Parathyroid adenoma (tissue), 2 donors: ENCODE data around the gene MIB1.

Experiments used
- H2AFZ ChIP-seq: fragments of 300-600 bp; sonication (generic); one replicate; pipeline ENCODE4 v1.7.0; 2017; ENCODE audit warnings: antibody characterized with exemption, mild to moderate bottlenecking
- H3K27ac ChIP-seq: fragments of 300-600 bp; sonication (generic); one replicate; pipeline ENCODE4 v1.7.0; 2017
- H3K27me3 ChIP-seq: fragments of 300-600 bp; sonication (generic); one replicate; pipeline ENCODE4 v1.7.0; 2017; ENCODE audit warnings: low read length; ENCODE audit not compliant: control insufficient read depth, insufficient read depth
- H3K36me3 ChIP-seq: fragments of 300-600 bp; sonication (generic); one replicate; pipeline ENCODE4 v1.7.0; 2017; ENCODE audit warnings: low read length; ENCODE audit not compliant: control insufficient read depth, insufficient read depth
- H3K4me1 ChIP-seq: fragments of 300-600 bp; sonication (generic); one replicate; pipeline ENCODE4 v1.7.0; 2017; ENCODE audit warnings: control low read depth
- H3K4me2 ChIP-seq: fragments of 300-600 bp; sonication (generic); one replicate; pipeline ENCODE4 v1.7.0; 2017; ENCODE audit warnings: low read length
- H3K4me3 ChIP-seq: fragments of 300-600 bp; sonication (generic); one replicate; pipeline ENCODE4 v1.7.0; 2017; ENCODE audit warnings: low read depth, low read length
- H3K79me2 ChIP-seq: fragments of 300-600 bp; sonication (generic); one replicate; pipeline ENCODE4 v1.7.0; 2017; ENCODE audit warnings: control low read depth
- H3K9ac ChIP-seq: fragments of 300-600 bp; sonication (generic); one replicate; pipeline ENCODE4 v1.7.0; 2017; ENCODE audit warnings: mild to moderate bottlenecking
- H3K9me3 ChIP-seq: fragments of 300-600 bp; sonication (generic); one replicate; pipeline ENCODE4 v1.7.0; 2017; ENCODE audit warnings: low read length; ENCODE audit not compliant: control insufficient read depth
- CTCF ChIP-seq: fragments of 300-600 bp; sonication (generic); IDR thresholded peaks from one replicate; pipeline ENCODE4 v1.7.0; 2017; ENCODE audit warnings: antibody characterized with exemption, mild to moderate bottlenecking
- donor health status: primary hyperparathyroidism.

MIB1 gene

DNA sequence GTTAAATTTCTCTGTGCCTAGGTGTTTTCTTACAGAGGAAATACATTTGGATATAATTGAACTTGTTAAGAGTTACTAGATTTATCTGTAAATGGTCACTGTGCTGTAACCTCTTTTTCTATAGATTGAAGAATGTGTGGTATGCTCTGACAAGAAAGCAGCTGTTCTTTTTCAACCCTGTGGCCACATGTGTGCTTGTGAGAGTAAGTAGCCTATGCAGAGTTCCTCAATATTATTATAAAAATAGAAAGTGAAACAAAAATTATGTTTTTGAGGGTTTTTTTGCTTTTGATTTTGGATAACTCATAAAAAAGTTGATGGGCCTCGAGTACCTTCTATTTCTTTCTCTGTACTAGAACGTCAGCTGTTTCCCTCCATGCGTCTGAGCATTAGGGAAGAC, 112.4 kb downstream of the MIB1 start:
- Histone ChIP-seq H3K9me3 (no peaks in the 10 kb centered on the region), H3K27me3 (no peaks in the 10 kb centered on the region), H3K27ac (no peak overlapping the region), H3K36me3 (no peaks in the 10 kb centered on the region), H3K4me3 (no peak overlapping the region), H3K9ac (no peak overlapping the region), H3K4me2 (no peak overlapping the region), H3K79me2 (no peaks in the 10 kb centered on the region), H3K4me1 (no peaks in the 10 kb centered on the region), H2AFZ (no peak overlapping the region)
- TF ChIP-seq CTCF: no peak

DNA sequence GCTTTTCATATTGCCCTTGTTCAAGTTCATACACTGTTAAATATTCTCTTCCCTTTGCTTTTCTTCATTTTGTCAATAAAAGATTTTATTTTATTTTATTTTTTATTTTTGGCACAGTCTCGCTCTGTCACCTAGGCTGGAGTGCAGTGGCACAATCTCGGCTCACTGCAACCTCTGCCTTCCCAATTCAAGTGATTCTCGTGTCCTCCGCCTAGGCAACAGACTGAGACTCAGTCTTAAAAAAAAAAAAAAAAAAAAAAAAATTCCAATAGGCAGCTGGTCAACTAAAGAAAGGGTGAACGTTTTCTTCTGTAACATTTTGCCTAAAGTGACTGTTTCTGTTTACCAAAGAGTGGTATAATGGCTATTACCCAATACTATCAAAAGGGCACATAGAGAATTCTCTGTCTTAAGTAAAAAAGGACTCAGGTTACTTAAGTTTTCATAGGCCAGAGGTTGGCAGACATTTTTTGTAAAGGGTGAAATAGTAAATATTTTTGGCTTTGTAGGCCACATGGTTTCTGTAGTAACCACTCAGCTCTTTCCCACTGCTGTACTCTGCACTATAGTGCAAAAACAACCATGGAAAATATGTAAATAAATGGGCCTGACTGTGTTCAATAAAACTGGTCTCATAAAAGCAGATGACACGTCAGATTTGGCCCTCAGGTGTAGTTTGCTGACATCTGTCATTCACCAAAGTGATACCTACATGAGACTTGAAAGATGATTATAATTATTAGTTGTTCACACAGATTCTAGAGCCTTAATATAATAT, 113.4 kb downstream of the MIB1 start:
- H3K79me2 ChIP-seq: no peaks in the 10 kb centered on the region
- no peak overlapping the region for H3K27ac ChIP-seq
- H3K9me3 ChIP-seq: no peaks in the 10 kb centered on the region
- no peaks in the 10 kb centered on the region for H3K36me3 ChIP-seq
- H3K27me3 ChIP-seq: no peaks in the 10 kb centered on the region
- H3K4me2 ChIP-seq: no peak overlapping the region
- no peak overlapping the region for H2AFZ ChIP-seq
- H3K4me3 ChIP-seq: no peak overlapping the region
- TF ChIP-seq CTCF: no peak
- no peak overlapping the region for H3K9ac ChIP-seq
- no peaks in the 10 kb centered on the region for H3K4me1 ChIP-seq

DNA sequence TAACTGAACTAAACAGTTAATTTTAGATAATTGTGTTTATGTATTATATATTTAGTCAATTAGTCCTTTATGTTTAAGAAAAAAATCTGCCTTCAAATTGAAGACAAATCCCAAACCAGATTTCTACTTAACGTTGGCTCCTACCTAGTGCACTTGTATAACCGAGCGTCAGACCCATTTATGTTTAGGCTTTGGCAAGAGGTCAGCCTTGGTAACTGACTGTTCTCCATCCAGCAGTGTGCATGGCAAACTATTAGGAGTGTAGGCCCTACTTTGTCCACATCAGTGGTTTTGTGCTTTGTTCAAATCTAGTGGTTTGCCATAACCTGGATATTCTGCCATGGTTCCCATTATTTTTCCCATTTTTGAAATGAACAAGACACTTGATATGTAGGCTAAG, 114.8 kb downstream of the MIB1 start:
- H3K27ac ChIP-seq: no peak overlapping the region
- no peaks in the 10 kb centered on the region for H3K27me3 ChIP-seq
- no peaks in the 10 kb centered on the region for H3K9me3 ChIP-seq
- H3K9ac ChIP-seq: no peak overlapping the region
- no peak overlapping the region for H3K4me2 ChIP-seq
- TF ChIP-seq CTCF: no peak
- no peaks in the 10 kb centered on the region for H3K4me1 ChIP-seq
- H2AFZ ChIP-seq: no peak overlapping the region
- no peaks in the 10 kb centered on the region for H3K79me2 ChIP-seq
- no peaks in the 10 kb centered on the region for H3K36me3 ChIP-seq
- no peak overlapping the region for H3K4me3 ChIP-seq

DNA sequence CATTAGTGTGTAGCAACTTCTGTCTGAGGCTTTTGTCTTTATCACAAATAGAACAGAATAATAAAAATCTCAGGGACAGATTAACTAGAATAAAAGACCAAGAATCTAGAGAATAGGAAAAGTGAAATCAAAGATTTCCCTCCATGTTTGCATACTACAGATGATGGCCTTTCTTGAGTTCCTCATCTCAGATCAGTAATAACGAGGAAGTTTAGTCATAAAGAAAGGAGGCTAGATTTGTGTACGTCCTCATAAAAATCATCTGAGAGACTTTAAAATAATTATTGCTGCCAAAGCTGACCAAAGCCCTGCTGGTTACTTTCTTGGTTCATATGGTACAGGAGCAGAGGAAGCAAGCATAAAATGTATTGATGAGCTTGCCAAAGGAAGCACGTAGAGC, 117.3 kb downstream of the MIB1 start:
- Histone ChIP-seq H3K9me3 (no peaks in the 10 kb centered on the region), H3K79me2 (no peaks in the 10 kb centered on the region), H3K36me3 (no peaks in the 10 kb centered on the region), H3K4me1 (no peaks in the 10 kb centered on the region), H3K9ac (no peak overlapping the region), H3K4me2 (no peak overlapping the region), H3K4me3 (no peak overlapping the region), H3K27ac (no peak overlapping the region), H3K27me3 (no peaks in the 10 kb centered on the region), H2AFZ (no peak overlapping the region)
- TF ChIP-seq CTCF: no peak

- no peaks in the 10 kb centered on the region for H3K36me3 ChIP-seq
Observed at GRCh38 chr18:21858544-21858943, 118.0 kb downstream of the MIB1 start.

More at GRCh38 chr18:21858544-21858943, 118.0 kb downstream of the MIB1 start:
- no peak overlapping the region for H3K27ac ChIP-seq
- H3K4me2 ChIP-seq: no peak overlapping the region
- H2AFZ ChIP-seq: no peak overlapping the region
- no peaks in the 10 kb centered on the region for H3K9me3 ChIP-seq
- no peaks in the 10 kb centered on the region for H3K79me2 ChIP-seq
- TF ChIP-seq CTCF: no peak
- no peak overlapping the region for H3K9ac ChIP-seq
- H3K27me3 ChIP-seq: no peaks in the 10 kb centered on the region
- H3K4me3 ChIP-seq: no peak overlapping the region
- no peaks in the 10 kb centered on the region for H3K4me1 ChIP-seq
